Caco-2 (cell line): ENCODE measurements around the gene KCNC1. TPM values are rescaled to one million over a fixed set of nuclear protein-coding genes. Genes with fewer than 3 reads are reported as not detected.

Source experiments
- BruUV-seq: library from RNA; stranded (reverse); fragments of 400-500 nt; replicated peaks from 2 replicates; lab custom pipeline; 2021; lab: Mats Ljungman, UMichigan
- CTCF ChIA-PET: fragments of 300-600 bp; sonication (Branson Sonifier 250); formaldehyde crosslinking; loops from one replicate; lab custom pipeline; 2022; ENCODE audit warnings: antibody characterized with exemption; lab: Charles Lee
- POLR2A ChIA-PET: fragments of 300-600 bp; sonication (Branson Sonifier 250); formaldehyde crosslinking; loops from one replicate; lab custom pipeline; 2022; ENCODE audit warnings: antibody characterized with exemption; lab: Charles Lee
- DNase-seq, 2 experiments: peaks; one replicate each; pipeline versions ENCODE4 v3.0.0 to v3.0.0-alpha.2; 2020 to 2022
- H3K27me3 ChIP-seq: replicated peaks from 2 replicates; pipeline ENCODE4 v1.6.0; 2011; ENCODE audit warnings: low read length; ENCODE audit not compliant: control insufficient read depth, insufficient read depth
- H3K36me3 ChIP-seq: 2 replicates; pipeline ENCODE4 v1.5.1; 2011; ENCODE audit warnings: low read length; ENCODE audit not compliant: control insufficient read depth, insufficient read depth
- H3K4me1 ChIP-seq: fragments of 250-450 bp; sonication (Bioruptor Pico); 2 replicates; pipeline ENCODE4 v1.5.1; 2020; ENCODE audit warnings: mild to moderate bottlenecking
- H3K4me3 ChIP-seq: 2 replicates; pipeline ENCODE4 v1.5.1; 2011; ENCODE audit warnings: low read depth, mild to moderate bottlenecking, control low read depth, low read length
- H3K9me3 ChIP-seq: fragments of 250-450 bp; sonication (Bioruptor Pico); 2 replicates; pipeline ENCODE4 v1.5.1; 2020; ENCODE audit warnings: mild to moderate bottlenecking, moderate library complexity
- H3K27ac Mint-ChIP-seq: one replicate; pipeline ENCODE4 v1.8.0; 2022; ENCODE audit warnings: mixed read lengths; ENCODE audit not compliant: unreplicated experiment
- H3K27me3 Mint-ChIP-seq: one replicate; pipeline ENCODE4 v1.8.0; 2022; ENCODE audit warnings: mixed read lengths; ENCODE audit not compliant: insufficient read depth, unreplicated experiment
- H3K36me3 Mint-ChIP-seq: one replicate; pipeline ENCODE4 v1.8.0; 2022; ENCODE audit warnings: mild to moderate bottlenecking, mixed read lengths; ENCODE audit not compliant: insufficient read depth, unreplicated experiment
- H3K4me1 Mint-ChIP-seq: one replicate; pipeline ENCODE4 v1.8.0; 2022; ENCODE audit warnings: low read depth, mixed read lengths; ENCODE audit not compliant: unreplicated experiment
- H3K4me3 Mint-ChIP-seq: one replicate; pipeline ENCODE4 v1.8.0; 2022; ENCODE audit warnings: mild to moderate bottlenecking, moderate library complexity, mixed read lengths; ENCODE audit not compliant: unreplicated experiment
- H3K9me3 Mint-ChIP-seq: one replicate; pipeline ENCODE4 v1.8.0; 2022; ENCODE audit warnings: mixed read lengths; ENCODE audit not compliant: unreplicated experiment
- intact Hi-C: fragments of 100-400 bp; cut with micrococcal nuclease; formaldehyde crosslinking; loops from one replicate; pipeline ENCODE4 v1.10.0; 2022; ENCODE audit not compliant: unreplicated experiment
- total RNA-seq: library from RNA; stranded (reverse); gene quantifications from 2 replicates; pipeline ENCODE4 v1.2.3, GENCODE V29; 2022
- TF ChIP-seq, protein P1 (sequence below), 2 experiments: fragments of 200-600 bp in 1 of 2; IDR thresholded peaks; 1 replicate in 1 of 2; 2 replicates in 1 of 2; pipeline versions ENCODE4 v1.5.1 to v1.8.0; 2011 to 2022; ENCODE audit warnings: antibody characterized with exemption in 1 of 2, control low read depth in 1 of 2, inconsistent platforms in 1 of 2, low read depth in 1 of 2, low read length in 1 of 2, mild to moderate bottlenecking in 1 of 2, moderate library complexity in 1 of 2; ENCODE audit not compliant: insufficient read depth in 1 of 2, severe bottlenecking in 1 of 2, unreplicated experiment in 1 of 2

KCNC1 gene
- total RNA-seq, 1 experiment from 2014 or later, result 0.07 TPM

DNA sequence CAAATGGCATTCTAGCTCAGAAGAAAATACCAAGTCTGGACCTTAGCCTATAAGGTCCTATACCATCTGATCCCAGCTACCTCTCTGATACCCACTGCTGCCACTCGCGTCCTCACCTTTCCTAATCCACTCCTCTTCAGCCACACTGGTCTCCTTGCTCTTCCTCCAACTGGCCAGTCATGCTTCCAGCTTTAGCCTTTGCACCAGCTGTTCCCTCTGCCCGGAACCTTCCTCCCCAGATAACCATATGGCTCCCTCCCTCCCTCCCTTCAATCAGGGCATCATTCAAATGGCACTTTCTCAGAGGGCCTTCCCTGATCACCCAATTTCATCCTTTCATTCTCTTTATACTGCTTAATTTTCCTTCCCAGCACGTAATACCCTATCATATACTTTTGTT is 67.9 kb downstream of the KCNC1 start:
- no peaks in the 10 kb centered on the region; the same call in 1 of the 2 replicates for H3K27me3 ChIP-seq
- no peaks in the 10 kb centered on the region for H3K4me1 Mint-ChIP-seq
- H3K36me3 ChIP-seq, result no peaks in the 10 kb centered on the region
- no peaks in the 10 kb centered on the region for H3K4me1 ChIP-seq
- BruUV-seq, result no TSS peak
- no peaks in the 10 kb centered on the region for H3K9me3 ChIP-seq
- CTCF ChIA-PET, result no interaction called here
- DNase-seq, result no peak
- no peak overlapping the region for H3K4me3 Mint-ChIP-seq
- H3K36me3 Mint-ChIP-seq, result no peaks in the 10 kb centered on the region
- H3K9me3 Mint-ChIP-seq, result no peaks in the 10 kb centered on the region
- no peak overlapping the region for H3K4me3 ChIP-seq
- intact Hi-C loops, result no loop called here
- H3K27me3 Mint-ChIP-seq, result no peaks in the 10 kb centered on the region
- TF ChIP-seq, protein P1, sequence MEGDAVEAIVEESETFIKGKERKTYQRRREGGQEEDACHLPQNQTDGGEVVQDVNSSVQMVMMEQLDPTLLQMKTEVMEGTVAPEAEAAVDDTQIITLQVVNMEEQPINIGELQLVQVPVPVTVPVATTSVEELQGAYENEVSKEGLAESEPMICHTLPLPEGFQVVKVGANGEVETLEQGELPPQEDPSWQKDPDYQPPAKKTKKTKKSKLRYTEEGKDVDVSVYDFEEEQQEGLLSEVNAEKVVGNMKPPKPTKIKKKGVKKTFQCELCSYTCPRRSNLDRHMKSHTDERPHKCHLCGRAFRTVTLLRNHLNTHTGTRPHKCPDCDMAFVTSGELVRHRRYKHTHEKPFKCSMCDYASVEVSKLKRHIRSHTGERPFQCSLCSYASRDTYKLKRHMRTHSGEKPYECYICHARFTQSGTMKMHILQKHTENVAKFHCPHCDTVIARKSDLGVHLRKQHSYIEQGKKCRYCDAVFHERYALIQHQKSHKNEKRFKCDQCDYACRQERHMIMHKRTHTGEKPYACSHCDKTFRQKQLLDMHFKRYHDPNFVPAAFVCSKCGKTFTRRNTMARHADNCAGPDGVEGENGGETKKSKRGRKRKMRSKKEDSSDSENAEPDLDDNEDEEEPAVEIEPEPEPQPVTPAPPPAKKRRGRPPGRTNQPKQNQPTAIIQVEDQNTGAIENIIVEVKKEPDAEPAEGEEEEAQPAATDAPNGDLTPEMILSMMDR (IDR thresholded peaks at IDR 0.05; ENCODE audit: insufficient read depth in 1 of 2, low read depth in 1 of 2, low read length in 1 of 2, severe bottlenecking in 1 of 2, unreplicated experiment in 1 of 2), result no peak
- no peak overlapping the region for H3K27ac Mint-ChIP-seq
- POLR2A ChIA-PET, result no interaction called here

DNA sequence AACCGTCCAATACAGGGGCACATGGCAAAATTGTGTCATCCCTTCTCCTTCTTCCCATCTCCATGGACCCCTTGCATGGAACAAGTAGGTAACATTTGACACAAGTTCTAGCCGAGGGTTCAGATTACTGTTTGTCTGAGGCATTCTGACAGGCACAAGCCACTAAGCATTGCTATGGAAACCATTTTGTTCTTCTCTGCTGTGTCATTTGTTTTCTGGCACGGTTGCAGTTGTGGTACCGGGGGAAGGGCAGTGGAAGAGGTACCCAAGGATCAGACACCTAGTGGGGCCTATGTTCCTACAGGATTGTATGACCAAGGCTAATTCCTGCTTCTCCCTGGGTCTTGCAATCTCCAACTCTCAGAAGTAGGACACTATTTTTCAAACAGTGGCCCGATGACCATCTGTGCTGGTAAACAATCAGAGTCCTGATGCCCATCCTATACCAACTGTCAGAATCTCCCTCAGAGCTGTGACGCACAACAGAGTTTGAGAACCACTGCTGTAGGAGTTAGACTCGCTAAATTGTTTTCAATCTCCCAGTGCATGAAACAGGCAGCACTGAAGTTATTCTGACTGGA is 69.3 kb downstream of the KCNC1 start:
- intact Hi-C loops, result no loop called here
- no peak for DNase-seq
- CTCF ChIA-PET, result no interaction called here
- no TSS peak for BruUV-seq
- no peaks in the 10 kb centered on the region; the same call in 1 of the 2 replicates for H3K27me3 ChIP-seq
- Mint-ChIP-seq H3K27ac (no peak overlapping the region), H3K36me3 (no peaks in the 10 kb centered on the region), H3K9me3 (no peaks in the 10 kb centered on the region), H3K27me3 (no peaks in the 10 kb centered on the region), H3K4me1 (no peaks in the 10 kb centered on the region), H3K4me3 (no peak overlapping the region)
- no peaks in the 10 kb centered on the region for H3K4me1 ChIP-seq
- POLR2A ChIA-PET, result interaction anchor here (0.6 kb wide), 1 partner anchor 11 kb away, joined by 4 read pairs; no protein-coding TSS in a partner anchor
- H3K9me3 ChIP-seq, result no peaks in the 10 kb centered on the region
- TF ChIP-seq, protein P1 (IDR thresholded peaks at IDR 0.05; ENCODE audit: insufficient read depth in 1 of 2, low read depth in 1 of 2, low read length in 1 of 2, severe bottlenecking in 1 of 2, unreplicated experiment in 1 of 2), result no peak
- H3K36me3 ChIP-seq, result no peaks in the 10 kb centered on the region
- no peak overlapping the region for H3K4me3 ChIP-seq

DNA sequence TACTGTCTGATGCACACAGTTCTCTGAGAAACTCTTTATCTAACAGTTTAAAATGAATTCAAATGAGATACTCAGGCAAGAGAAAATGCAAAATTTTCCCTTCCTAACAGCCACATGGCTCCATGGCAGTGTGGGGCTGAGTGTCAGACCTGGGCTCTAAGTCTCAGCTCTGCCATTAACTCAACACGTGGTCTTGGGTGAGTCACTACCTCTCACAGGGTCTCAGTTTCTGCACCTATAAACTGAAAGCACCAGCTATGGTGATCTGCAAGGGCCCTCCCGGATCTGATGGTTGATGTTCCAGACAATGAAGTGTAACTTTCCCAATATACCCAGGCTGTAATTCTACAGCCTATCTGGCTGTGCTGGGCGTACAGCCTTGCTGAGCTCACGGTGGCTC is 70.5 kb downstream of the KCNC1 start:
- Mint-ChIP-seq H3K9me3 (no peaks in the 10 kb centered on the region), H3K27me3 (no peaks in the 10 kb centered on the region), H3K4me1 (no peaks in the 10 kb centered on the region), H3K27ac (no peak overlapping the region), H3K4me3 (no peak overlapping the region), H3K36me3 (no peaks in the 10 kb centered on the region)
- POLR2A ChIA-PET, result no interaction called here
- TF ChIP-seq, protein P1 (IDR thresholded peaks at IDR 0.05; ENCODE audit: insufficient read depth in 1 of 2, low read depth in 1 of 2, low read length in 1 of 2, severe bottlenecking in 1 of 2, unreplicated experiment in 1 of 2), result no peak
- BruUV-seq, result no TSS peak
- no peak for DNase-seq
- no peaks in the 10 kb centered on the region for H3K9me3 ChIP-seq
- H3K27me3 ChIP-seq, result no peaks in the 10 kb centered on the region; the same call in 1 of the 2 replicates
- intact Hi-C loops, result no loop called here
- H3K36me3 ChIP-seq, result no peaks in the 10 kb centered on the region
- no peaks in the 10 kb centered on the region for H3K4me1 ChIP-seq
- no peak overlapping the region for H3K4me3 ChIP-seq
- CTCF ChIA-PET, result no interaction called here
